ENCODE data around the gene EHD2.
"Not testable (repeated sequence)": the region's sequence is repeated elsewhere in the genome, so short reads cannot be mapped to it uniquely, and the experiment has no call there.

Gene EHD2

DNA sequence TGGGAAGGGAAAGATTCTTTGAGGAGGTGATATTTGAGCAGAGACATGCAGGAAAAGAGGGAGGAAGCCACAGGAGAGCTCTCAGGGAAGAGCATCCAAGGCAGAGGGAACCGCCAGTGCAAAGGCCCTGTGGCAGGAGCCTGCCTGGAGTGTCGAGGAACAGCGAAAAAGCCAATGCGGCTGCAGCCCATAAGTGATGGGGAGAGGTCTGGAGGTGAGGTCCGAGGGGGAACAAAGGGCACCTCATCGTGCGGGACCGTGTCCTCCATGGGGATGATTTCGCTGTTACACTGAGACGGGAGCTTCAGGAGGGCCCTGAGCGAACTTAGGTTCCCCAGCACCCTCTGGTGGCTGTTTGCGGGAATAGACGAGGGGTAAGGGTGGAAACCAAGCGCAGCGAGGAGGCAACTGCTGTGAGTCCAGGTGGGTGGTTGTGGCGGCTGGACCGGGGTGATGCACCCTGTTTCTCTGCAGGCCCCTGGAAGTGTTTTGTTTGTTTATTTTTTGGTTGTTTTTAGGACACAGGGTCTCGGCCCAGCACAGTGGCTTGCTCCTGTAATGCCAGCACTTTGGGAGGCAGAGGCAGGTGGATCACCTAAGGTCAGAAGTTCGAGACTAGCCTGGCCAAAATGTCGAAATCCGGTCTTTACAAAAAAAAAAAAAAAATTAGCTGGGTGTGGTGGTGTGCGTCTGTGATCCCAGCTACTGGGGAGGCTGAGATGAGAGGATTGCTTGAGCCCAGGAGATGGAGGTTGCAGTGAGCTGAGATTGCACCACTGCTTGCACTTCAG is 5.9 kb upstream of the EHD2 start:
- in situ Hi-C loops (cut with MboI; ENCODE audit: low sequenced_read_pairs): loop anchor here (25.0 kb wide), 1 partner anchor 420 kb away; no protein-coding TSS in a partner anchor

DNA sequence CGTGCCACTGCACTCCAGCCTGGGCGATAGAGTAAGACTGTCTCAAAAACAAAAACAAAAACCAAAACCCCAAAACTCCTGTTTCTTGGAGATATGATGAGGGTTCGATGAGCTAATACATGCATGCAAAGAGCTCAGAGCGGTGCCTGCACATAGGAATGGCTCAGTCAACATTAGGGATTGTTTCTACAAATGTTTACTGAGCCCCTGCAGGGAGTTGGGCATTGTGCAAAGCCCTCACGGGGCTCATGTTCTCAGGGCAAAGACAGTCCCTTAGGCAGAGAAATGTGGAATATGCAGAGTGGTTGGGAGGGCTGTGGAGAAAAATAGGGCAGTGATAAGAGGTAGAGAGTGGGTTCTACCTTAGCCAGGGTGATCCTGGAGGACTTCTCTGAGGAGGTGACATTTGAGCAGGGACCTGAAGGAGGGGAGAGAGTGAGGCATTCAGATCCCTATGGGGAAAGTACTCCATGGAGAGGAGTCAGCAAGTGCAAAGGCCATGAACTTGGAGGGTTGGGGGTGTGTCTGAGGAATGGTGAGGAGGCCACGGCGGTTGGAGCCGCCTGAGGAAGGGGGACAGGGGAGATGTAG is 1.5 kb upstream of the EHD2 start:
- in situ Hi-C loops (cut with MboI; ENCODE audit: low sequenced_read_pairs): loop anchor here (25.0 kb wide), 1 partner anchor 424 kb away; no protein-coding TSS in a partner anchor

DNA sequence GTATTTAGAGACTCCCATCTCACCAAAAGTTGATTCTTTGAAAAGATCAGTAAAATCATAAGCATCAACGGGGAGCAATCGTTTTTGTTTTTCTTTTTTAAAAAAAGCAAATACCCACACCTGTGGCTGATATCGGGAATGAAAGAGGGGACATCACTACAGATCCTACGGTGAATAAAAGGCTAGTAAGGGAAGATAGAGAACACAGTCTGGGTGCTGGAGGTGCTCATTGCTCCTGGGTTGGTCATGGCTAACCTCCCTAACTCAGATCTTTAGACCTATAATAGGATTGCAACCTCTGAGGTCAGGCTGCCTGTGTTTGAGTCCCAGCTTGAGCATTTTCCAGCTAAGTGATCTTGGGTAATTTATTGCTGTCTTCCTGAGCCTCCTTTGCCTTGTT is 1.1 kb downstream of the EHD2 start:
- in situ Hi-C loops (cut with MboI; ENCODE audit: low sequenced_read_pairs): loop anchor here (25.0 kb wide), 1 partner anchor 427 kb away; no protein-coding TSS in a partner anchor

DNA sequence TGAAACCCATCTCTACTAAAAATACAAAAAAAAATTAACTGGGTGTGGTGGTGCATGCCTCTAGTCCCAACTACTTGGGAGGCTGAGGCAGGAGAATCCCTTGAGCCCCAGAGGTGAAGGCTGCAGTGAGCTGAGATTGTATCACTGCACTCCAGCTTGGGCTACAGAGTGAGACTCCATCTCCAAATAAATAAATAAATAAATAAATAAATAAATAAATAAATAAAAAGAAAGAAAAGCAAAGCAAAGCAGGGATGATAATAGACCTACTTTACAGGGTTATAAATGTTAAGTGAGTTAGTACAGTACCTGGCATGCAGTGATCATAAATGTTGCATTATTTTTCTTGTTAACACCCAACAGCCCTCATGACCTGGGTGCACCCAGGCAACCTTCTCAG is 1.6 kb downstream of the EHD2 start:
- in situ Hi-C loops (cut with MboI; ENCODE audit: low sequenced_read_pairs): loop anchor here (25.0 kb wide), 1 partner anchor 428 kb away; no protein-coding TSS in a partner anchor

DNA sequence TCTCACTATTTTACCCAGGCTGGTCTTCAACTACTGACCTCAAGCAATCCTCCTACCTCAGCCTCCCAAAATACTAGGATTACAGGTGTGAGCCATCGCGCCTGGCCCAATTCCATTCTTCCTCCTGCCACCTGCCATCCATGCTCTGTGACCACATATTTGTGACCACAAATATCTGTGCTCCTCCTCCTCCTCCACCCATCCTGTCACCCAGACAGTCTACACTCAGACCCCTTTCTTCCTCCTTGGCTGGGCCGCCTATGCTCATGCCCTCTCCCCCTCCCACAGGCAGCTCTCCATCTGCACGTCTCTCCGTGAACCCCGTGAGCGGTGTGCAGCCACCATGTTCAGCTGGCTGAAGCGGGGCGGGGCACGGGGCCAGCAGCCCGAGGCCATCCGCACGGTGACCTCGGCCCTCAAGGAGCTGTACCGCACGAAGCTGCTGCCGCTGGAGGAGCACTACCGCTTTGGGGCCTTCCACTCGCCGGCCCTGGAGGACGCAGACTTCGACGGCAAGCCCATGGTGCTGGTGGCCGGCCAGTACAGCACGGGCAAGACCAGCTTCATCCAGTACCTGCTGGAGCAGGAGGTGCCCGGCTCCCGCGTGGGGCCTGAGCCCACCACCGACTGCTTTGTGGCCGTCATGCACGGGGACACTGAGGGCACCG is 3.2 kb downstream of the EHD2 start:
- in situ Hi-C loops (cut with MboI; ENCODE audit: low sequenced_read_pairs): loop anchor here (25.0 kb wide), 1 partner anchor 429 kb away; no protein-coding TSS in a partner anchor

DNA sequence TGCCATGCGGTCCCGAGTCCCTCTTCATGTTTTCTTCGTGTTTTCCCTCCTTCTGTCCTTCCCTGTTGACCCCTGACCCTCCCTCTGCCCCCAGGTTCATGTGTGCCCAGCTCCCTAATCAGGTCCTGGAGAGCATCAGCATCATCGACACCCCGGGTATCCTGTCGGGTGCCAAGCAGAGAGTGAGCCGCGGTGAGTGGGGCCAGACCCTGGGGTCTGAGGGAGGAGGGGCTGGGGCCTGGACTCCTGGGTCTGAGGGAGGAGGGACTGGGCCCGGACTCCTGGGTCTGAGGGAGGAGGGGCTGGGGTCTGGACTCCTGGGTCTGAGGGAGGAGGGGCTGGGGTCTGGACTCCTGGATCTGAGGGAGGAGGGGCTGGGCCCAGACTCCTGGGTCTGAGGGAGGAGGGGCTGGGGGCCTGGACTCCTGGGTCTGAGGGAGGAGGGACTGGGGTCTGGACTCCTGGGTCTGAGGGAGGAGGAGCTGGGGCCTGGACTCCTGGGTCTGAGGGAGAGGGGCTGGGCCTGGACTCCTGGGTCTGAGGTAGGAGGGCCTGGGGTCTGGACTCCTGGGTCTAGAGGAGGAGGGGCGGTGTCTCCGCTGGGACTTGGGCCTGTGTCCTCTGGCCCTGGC is 5.3 kb downstream of the EHD2 start:
- in situ Hi-C loops (cut with MboI; ENCODE audit: low sequenced_read_pairs): loop anchor here (25.0 kb wide), 1 partner anchor 431 kb away; no protein-coding TSS in a partner anchor

DNA sequence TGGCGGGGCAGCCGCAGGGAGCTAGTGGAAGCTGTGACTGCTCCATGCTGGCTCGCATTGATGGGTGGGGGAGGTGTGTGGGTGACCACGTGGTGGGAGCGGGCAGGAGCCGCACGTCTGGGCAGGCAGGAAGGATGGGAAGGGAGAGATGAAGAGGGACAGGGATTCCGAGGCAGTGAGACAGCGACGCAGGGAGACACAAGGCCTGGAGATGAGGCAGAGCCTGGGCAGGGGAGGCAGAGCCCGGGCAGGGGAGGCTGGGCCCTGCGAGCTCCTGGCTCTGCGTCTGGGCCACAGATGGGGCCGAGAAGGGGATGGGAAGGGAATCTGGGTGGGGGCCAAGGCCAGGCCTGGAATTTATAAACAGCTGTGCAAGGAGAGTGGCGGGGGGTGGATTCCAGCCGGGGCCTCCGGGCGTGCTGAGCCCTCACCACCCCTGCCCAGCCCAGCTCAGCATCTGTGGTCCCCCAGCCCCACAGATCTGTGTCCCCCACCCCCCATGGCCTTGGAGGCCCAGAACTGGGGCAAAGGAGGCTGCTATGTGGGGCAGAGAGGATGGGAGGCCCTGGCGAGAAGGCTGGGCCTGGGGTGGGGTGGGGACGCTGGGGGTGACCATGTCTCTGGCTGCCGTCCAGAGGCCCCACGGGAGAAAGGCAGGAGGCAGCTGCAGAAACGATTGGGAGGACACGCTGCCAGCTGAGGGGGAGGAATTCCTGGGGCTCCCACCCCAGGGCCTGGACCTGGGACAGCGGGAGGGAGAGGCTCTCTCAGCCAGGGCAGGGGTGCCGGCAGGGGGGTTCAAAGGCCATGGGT is 6.0 kb downstream of the EHD2 start:
- in situ Hi-C loops (cut with MboI; ENCODE audit: low sequenced_read_pairs): loop anchor here (25.0 kb wide), 1 partner anchor 432 kb away; no protein-coding TSS in a partner anchor

DNA sequence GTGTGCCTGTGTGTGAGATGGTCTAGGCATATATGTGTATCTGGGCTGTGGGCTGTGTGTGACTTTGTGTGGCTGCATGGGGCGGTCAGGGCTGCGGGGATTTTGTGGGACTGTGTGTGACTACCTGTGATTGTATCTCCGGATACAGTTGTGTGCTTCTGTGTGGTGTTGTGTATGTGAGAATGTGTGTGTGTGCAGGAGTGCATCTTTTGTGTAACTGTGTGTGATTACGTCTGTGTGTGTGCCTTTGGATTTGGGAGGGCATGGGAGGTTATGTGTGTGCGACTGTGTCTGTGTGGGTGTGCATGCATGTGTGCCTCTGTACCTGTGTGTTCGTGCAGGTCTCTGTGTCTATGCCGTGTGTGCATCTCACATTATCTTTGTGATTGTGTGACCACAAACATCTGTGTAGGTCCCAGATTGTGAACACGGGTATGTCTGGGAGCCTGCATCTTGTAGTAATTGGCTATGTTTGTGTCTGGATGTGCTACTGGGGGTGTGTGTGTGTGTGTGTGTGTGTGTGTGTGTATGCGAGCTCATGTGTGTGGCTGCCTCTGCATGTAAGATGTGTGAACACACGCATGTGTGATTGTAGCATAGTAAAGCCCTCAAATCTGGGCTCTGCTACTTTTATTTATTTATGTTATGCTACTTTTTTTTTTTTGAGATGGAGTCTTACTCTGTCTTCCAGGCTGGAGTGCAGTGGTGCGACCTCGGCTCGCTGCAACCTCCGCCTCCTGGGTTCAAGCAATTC is 7.6 kb downstream of the EHD2 start:
- in situ Hi-C loops (cut with MboI; ENCODE audit: low sequenced_read_pairs): loop anchor here (25.0 kb wide), 1 partner anchor 434 kb away; no protein-coding TSS in a partner anchor

DNA sequence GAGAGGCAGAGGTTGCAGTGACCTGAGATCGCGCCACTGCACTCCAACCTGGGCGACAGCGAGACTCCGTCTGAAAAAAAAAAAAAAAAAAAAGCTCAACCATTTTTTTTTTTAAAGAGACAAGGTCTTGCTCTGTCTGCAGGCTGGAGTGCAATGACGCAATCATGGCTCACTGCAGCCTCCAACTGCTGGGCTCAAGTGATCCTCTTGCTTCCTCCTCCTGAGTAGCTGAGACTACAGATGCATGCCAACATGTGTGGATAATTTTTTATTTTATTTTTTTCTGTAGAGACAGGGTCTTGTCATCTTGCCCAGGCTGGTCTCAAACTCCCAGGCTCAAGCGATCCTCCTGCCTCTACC is 10.3 kb downstream of the EHD2 start:
- in situ Hi-C loops (cut with MboI; ENCODE audit: low sequenced_read_pairs): loop anchor here (25.0 kb wide), 1 partner anchor 436 kb away; no protein-coding TSS in a partner anchor

DNA sequence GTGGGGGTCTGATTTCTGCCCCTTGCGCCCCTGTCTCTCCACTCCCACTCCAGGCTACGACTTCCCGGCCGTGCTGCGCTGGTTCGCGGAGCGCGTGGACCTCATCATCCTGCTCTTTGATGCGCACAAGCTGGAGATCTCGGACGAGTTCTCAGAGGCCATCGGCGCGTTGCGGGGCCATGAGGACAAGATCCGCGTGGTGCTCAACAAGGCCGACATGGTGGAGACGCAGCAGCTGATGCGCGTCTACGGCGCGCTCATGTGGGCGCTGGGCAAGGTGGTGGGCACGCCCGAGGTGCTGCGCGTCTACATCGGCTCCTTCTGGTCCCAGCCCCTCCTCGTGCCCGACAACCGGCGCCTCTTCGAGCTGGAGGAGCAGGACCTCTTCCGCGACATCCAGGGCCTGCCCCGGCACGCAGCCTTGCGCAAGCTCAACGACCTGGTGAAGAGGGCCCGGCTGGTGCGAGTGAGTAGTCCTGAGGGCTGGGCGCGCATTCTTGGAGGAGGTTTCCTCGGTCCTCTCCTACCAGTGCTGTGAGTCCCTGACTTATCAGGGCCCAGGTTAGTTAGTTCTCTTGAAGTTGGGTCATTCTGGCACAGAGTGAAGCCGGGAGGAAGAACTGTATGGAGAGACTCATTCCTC is 12.7 kb downstream of the EHD2 start:
- in situ Hi-C loops (cut with MboI; ENCODE audit: low sequenced_read_pairs): no loop called here

DNA sequence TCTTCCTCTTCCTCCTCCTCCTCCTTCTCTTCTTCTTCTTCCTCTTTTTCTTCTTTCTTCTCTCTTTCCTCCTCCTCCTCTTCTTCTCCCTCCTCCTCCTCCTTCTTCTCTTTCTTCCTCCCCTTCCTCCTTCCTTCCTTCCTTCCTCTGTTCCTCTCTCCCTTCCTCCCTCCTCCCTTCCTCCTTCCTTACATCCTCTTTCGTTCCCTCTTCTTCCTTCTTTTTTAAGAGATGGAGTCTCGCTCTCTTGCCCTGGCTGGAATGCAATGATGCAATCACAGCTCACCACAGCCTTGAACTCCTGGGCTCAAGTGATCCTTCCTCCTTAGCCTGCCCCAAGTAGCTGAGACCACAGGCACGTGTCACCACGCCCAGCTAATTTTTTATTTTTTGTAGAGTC is 13.2 kb downstream of the EHD2 start:
- in situ Hi-C loops (cut with MboI; ENCODE audit: low sequenced_read_pairs): no loop called here

DNA sequence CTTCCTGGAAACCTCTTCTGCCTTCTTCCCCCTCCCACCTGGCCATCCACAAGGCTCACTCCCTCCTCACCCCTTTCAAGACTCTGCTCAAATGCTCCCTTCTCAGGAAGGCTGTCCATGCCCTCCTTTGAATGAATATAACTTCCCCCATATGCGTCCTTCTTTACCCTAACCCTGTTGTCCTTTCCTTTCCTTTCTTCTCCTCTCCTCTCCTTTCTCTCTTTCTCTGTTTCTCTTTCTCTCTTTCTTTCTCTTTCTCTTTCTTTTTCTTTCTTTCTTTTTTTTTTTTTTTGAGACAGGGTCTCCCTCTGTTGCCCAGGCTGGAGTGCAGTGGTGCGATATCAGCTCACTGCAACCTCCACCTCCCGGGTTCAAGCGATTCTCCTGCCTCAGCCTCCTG is 15.1 kb downstream of the EHD2 start:
- in situ Hi-C loops (cut with MboI; ENCODE audit: low sequenced_read_pairs): not testable (repeated sequence)

DNA sequence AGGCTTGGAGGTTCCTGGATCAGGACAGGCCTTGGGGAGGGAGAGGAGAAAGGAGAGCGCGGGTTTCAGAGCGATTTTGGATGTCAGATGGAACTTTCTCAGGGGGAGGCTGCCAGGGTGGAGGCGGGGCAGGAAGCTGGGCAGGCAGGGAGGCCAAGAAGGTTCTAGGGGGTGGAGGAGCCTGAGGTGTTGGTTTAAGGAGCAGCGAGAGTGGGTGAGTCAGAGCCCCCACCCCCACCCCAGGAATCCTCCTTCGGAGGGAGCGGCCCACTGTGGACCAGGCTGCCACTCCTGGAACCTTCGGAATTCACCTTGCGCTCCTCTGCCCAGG is 16.2 kb downstream of the EHD2 start:
- in situ Hi-C loops (cut with MboI; ENCODE audit: low sequenced_read_pairs): no loop called here

DNA sequence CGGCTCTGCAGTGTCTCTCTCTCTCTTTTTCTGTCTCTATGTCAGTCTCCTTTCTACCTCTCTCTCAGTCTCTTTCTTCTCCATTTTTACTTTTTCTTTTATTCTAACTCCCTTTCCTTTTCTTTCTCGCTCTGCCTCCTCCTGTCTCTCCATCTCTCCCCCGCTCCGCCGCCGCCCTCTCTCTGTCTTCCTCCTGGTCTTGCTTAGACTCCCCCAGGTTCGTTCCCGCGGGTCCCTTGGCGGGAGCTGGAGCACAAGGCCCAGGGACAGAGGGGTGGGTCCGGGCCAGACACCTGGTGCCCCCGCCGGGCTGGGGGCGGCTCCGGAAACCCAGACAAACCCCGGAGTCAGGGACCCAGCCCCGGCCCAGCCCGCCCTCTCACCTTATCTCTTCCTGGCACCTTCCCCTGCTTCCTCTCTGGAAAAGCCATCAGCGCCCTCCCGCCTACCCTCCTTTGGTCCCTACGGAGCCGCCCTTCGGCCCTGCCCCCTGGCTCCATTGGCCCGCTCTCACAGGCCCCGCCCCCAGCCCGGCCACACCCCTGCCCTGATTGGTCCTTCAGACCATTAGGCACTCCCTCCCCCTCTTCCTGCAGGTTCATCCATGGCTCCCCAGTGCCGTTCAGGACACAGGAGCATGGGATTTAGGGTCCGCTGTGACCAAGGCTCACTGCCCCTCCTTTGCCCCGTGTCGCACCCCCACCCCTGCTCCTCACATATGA is 16.7 kb downstream of the EHD2 start:
- in situ Hi-C loops (cut with MboI; ENCODE audit: low sequenced_read_pairs): no loop called here

DNA sequence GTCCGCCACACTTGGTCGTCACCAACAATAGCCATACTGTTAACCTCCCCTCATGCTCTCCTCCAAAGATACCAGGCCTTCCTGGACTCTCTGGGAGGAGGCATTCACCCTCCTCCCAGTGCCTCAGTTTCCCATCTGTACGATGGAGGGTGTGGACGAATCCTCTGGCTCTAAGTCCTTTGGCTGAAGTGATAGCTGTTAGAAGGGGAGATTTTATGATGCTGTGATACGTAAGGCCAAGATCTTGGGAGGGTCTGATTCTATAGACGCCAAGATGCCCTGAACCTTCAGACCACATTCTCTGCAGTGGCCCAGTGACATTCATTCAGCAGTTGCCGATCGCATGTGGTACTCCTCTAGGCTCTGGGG is 17.3 kb downstream of the EHD2 start:
- in situ Hi-C loops (cut with MboI; ENCODE audit: low sequenced_read_pairs): no loop called here

DNA sequence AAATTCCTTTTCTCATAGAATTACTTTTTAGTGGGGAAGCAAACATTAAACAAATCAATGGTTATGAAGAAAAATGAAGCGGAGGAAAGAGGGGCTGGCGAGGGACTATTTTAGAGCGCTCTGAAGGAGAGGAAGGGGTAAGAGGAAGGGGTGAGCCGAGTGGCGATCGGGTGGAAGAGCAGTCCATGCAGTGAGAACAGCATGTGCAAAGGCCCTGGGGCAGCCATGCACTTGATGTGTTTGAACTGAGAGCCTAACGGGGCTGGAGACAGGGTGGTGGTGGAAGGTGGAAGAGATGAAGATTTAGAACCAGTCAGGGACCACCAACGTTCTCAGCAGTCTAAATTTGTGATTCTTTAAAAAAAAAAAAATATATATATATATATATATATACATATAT is 17.7 kb downstream of the EHD2 start:
- in situ Hi-C loops (cut with MboI; ENCODE audit: low sequenced_read_pairs): no loop called here

DNA sequence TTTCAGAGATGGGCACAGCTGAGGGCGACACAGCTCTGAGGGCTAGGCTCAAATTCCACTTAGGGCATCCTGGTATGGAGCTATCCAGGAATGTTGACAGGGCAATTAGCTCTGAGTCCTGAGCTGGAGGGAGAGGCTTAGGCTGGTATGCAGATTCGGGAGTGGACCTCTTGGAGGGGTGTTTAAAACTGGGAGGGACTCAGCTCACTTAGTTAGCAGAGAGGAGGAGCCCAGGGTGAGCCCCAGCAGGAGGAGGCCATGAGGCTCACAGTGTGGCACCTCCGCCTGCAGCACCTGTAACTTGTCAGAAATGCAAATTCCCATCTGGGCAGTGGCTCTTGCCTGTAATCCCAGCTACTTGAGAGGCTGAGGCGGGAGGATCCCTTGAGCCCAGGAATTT is 21.9 kb downstream of the EHD2 start:
- in situ Hi-C loops (cut with MboI; ENCODE audit: low sequenced_read_pairs): no loop called here

DNA sequence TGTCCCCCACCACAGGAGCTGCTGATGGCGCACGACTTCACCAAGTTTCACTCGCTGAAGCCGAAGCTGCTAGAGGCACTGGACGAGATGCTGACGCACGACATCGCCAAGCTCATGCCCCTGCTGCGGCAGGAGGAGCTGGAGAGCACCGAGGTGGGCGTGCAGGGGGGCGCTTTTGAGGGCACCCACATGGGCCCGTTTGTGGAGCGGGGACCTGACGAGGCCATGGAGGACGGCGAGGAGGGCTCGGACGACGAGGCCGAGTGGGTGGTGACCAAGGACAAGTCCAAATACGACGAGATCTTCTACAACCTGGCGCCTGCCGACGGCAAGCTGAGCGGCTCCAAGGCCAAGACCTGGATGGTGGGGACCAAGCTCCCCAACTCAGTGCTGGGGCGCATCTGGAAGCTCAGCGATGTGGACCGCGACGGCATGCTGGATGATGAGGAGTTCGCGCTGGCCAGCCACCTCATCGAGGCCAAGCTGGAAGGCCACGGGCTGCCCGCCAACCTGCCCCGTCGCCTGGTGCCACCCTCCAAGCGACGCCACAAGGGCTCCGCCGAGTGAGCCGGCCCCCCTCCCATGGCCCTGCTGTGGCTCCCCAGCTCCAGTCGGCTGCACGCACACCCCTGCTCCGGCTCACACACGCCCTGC is 27.8 kb downstream of the EHD2 start:
- in situ Hi-C loops (cut with MboI; ENCODE audit: low sequenced_read_pairs): no loop called here
